Urinary bladder (tissue), 4 donors: ENCODE measurements around the gene LYL1. TPM values are rescaled to one million over a fixed set of nuclear protein-coding genes. Genes with fewer than 3 reads are reported as not detected.

Experiments
- DNase-seq: peaks from one replicate; pipeline ENCODE4 v3.0.0-alpha.2; 2015; ENCODE audit errors: extremely low spot score
- H3K27ac ChIP-seq: one replicate; pipeline ENCODE4 v1.5.1; 2013; ENCODE audit warnings: low read depth, mild to moderate bottlenecking, moderate library complexity
- H3K36me3 ChIP-seq: one replicate; pipeline ENCODE4 v1.6.1; 2013; ENCODE audit warnings: mild to moderate bottlenecking, moderate library complexity; ENCODE audit not compliant: insufficient read depth
- H3K4me1 ChIP-seq: one replicate; pipeline ENCODE4 v1.6.1; 2013; ENCODE audit warnings: mild to moderate bottlenecking, moderate library complexity; ENCODE audit not compliant: insufficient read depth
- H3K4me3 ChIP-seq: one replicate; pipeline ENCODE4 v1.5.1; 2013; ENCODE audit warnings: low read depth, low read length
- WGBS: extraction: QIAGEN DNeasy Blood & Tissue Kit; methylation state at CpG from one replicate; pipeline ENCODE4 v1.1.7; 2013; 5-methylcytosine and 5-hydroxymethylcytosine counted together
- polyA plus RNA-seq: library from polyadenylated mRNA; stranded (reverse); fragments of 200-250 nt; gene quantifications from one replicate; pipeline ENCODE4 v1.2.3, GENCODE V29; 2013
- total RNA-seq: library from RNA; depleted of rRNA; stranded (reverse); fragments of >200 nt; gene quantifications from one replicate; pipeline ENCODE4 v1.2.3, GENCODE V29; 2014
- donor health status: healthy with polysubstance abuse.
- donor health status: healthy.

LYL1 gene
- total and polyA plus RNA-seq, 2 donors = 4.8 to 15.7 TPM

GRCh38 chr19:13062317-13062716 lies 40.3 kb downstream of the LYL1 start:
- Histone ChIP-seq H3K4me1 (no peaks in the 10 kb centered on the region), H3K27ac (no peak overlapping the region), H3K36me3 (no peaks in the 10 kb centered on the region), H3K4me3 (no peak overlapping the region)
- DNase-seq = no peak

- under 1% methylated on average over 40 of the region's 40 CpGs for WGBS
- peak overlapping the region; percentile 14 for H3K4me3 ChIP-seq
- H3K4me1 ChIP-seq = no peaks in the 10 kb centered on the region
- DNase-seq = no peak
- no peak overlapping the region for H3K27ac ChIP-seq
- H3K36me3 ChIP-seq = no peaks in the 10 kb centered on the region
Observed at GRCh38 chr19:13060964-13061927, 41.4 kb downstream of the LYL1 start.

GRCh38 chr19:13060233-13060963 lies 42.3 kb downstream of the LYL1 start:
- no peaks in the 10 kb centered on the region for H3K36me3 ChIP-seq
- no peak for DNase-seq
- H3K27ac ChIP-seq = peak overlapping the region; percentile 26
- 19% methylated on average over 19 of the region's 19 CpGs for WGBS
- H3K4me1 ChIP-seq = no peaks in the 10 kb centered on the region
- H3K4me3 ChIP-seq = peak overlapping the region; percentile 14

- 50% methylated on average over 12 of the region's 12 CpGs for WGBS
- Histone ChIP-seq H3K4me3 (no peak overlapping the region), H3K4me1 (no peaks in the 10 kb centered on the region), H3K36me3 (no peaks in the 10 kb centered on the region), H3K27ac (no peak overlapping the region)
- DNase-seq = no peak
Observed at GRCh38 chr19:13058951-13059660, 43.6 kb downstream of the LYL1 start.

GRCh38 chr19:13057744-13058143 lies 44.9 kb downstream of the LYL1 start:
- WGBS = 36% methylated on average over 2 of the region's 2 CpGs

GRCh38 chr19:13057147-13057572 lies 45.5 kb downstream of the LYL1 start:
- Histone ChIP-seq H3K4me1 (no peaks in the 10 kb centered on the region), H3K27ac (peak overlapping the region; percentile 45), H3K4me3 (no peak overlapping the region), H3K36me3 (no peaks in the 10 kb centered on the region)
- no peak for DNase-seq
- 19% methylated on average over 15 of the region's 15 CpGs for WGBS

More at GRCh38 chr19:13057744-13058143, 44.9 kb downstream of the LYL1 start:
- DNase-seq = peak; percentile 81
- no peak overlapping the region for H3K4me3 ChIP-seq
- H3K36me3 ChIP-seq = no peaks in the 10 kb centered on the region
- H3K4me1 ChIP-seq = no peaks in the 10 kb centered on the region
- peak overlapping the region; percentile 45 for H3K27ac ChIP-seq

- DNase-seq = no peak
- Histone ChIP-seq H3K4me3 (no peak overlapping the region), H3K27ac (peak overlapping the region; percentile 88), H3K36me3 (no peaks in the 10 kb centered on the region), H3K4me1 (peaks cover under 1% of the 10 kb centered on the region)
- 27% methylated on average over 17 of the region's 17 CpGs for whole genome bisulfite sequencing
Observed at GRCh38 chr19:13056052-13056660, 46.5 kb downstream of the LYL1 start.

GRCh38 chr19:13055213-13056051 lies 47.2 kb downstream of the LYL1 start:
- WGBS = 20% methylated on average over 29 of the region's 29 CpGs
- peak; percentile 75 for DNase-seq
- H3K36me3 ChIP-seq = no peaks in the 10 kb centered on the region
- peaks cover 1% of the 10 kb centered on the region for H3K4me1 ChIP-seq
- no peak overlapping the region for H3K4me3 ChIP-seq
- peak overlapping the region; percentile 88 for H3K27ac ChIP-seq

- Histone ChIP-seq H3K4me1 (peaks cover 1% of the 10 kb centered on the region), H3K36me3 (no peaks in the 10 kb centered on the region), H3K27ac (peak overlapping the region; percentile 88), H3K4me3 (no peak overlapping the region)
- 22% methylated on average over 11 of the region's 11 CpGs for WGBS
- peak; percentile 80 for DNase-seq
Observed at GRCh38 chr19:13054626-13055212, 47.9 kb downstream of the LYL1 start.

- H3K36me3 ChIP-seq = no peaks in the 10 kb centered on the region
- DNase-seq = no peak
- WGBS = 24% methylated on average over 17 of the region's 17 CpGs
- H3K4me3 ChIP-seq = no peak overlapping the region
- H3K27ac ChIP-seq = peak overlapping the region; percentile 77
- H3K4me1 ChIP-seq = peaks cover 1% of the 10 kb centered on the region
Observed at GRCh38 chr19:13053761-13054625, 48.7 kb downstream of the LYL1 start.

GRCh38 chr19:13053238-13053637 lies 49.4 kb downstream of the LYL1 start:
- H3K4me1 ChIP-seq = peaks cover 1% of the 10 kb centered on the region
- DNase-seq = no peak
- 43% methylated on average over 3 of the region's 3 CpGs for WGBS
- no peaks in the 10 kb centered on the region for H3K36me3 ChIP-seq
- peak overlapping the region; percentile 77 for H3K27ac ChIP-seq
- H3K4me3 ChIP-seq = no peak overlapping the region
